PC-3 (cell line): Measurements from ENCODE around the gene NSMF.

Experiments
- EZH2phosphoT487 ChIP-seq: fragments of 300-600 bp; sonication (generic); IDR thresholded peaks from 2 replicates; pipeline ENCODE4 v1.6.1; 2018; ENCODE audit warnings: mild to moderate bottlenecking, antibody characterized with exemption, low read length, borderline replicate concordance
- TF ChIP-seq, protein P1 (sequence below): fragments of 300-600 bp; sonication (generic); conservative IDR thresholded peaks from 2 replicates; pipeline ENCODE4 v1.5.1; 2017; ENCODE audit warnings: antibody characterized with exemption, low read depth, mild to moderate bottlenecking, low read length

DNA sequence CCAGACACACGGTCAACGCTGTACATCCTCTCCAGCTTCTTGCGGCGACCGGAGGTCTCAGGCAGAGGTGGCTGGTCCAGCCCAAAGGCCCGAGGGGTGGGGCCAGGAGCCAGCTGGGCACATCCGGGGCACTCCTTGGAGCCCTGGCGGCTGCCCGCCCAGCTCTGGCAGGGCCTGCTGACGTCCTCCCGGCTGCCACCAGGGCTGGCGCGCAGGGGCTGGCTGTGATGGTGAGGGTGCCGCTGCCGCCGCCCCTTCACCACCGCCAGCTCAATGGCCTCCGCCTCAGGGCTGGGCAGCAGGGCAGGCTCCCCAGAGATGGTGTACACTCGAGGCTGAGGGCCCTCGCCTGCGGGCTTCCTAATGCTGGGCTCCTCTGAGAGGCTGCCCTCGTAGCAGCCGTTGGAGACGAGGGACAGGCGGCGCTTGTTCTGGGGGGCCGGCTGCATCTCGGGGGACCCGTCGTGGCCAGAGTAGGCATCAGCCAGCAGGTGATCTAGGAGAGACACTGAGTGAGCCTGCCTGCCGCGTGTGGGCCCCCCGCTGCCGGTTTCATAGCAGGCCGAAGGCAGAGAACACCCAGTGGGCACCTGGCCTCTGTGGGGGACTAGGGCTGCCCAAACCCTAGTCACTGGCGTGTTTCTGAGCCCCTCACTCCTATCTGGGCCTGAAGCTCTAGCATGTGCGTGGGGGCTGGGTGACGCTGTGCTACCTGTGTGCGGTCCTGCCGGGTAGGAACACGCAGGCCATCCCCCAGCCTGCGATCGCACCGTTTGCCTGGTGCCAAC is 1.5 kb downstream of the NSMF start:
- TF ChIP-seq, protein P1, sequence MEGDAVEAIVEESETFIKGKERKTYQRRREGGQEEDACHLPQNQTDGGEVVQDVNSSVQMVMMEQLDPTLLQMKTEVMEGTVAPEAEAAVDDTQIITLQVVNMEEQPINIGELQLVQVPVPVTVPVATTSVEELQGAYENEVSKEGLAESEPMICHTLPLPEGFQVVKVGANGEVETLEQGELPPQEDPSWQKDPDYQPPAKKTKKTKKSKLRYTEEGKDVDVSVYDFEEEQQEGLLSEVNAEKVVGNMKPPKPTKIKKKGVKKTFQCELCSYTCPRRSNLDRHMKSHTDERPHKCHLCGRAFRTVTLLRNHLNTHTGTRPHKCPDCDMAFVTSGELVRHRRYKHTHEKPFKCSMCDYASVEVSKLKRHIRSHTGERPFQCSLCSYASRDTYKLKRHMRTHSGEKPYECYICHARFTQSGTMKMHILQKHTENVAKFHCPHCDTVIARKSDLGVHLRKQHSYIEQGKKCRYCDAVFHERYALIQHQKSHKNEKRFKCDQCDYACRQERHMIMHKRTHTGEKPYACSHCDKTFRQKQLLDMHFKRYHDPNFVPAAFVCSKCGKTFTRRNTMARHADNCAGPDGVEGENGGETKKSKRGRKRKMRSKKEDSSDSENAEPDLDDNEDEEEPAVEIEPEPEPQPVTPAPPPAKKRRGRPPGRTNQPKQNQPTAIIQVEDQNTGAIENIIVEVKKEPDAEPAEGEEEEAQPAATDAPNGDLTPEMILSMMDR: no peak
- no peak for TF ChIP-seq EZH2phosphoT487
